NCI-H1105 treated with DMSO at 0.1 percent for 48 hours (cell line): ENCODE results near the gene TOMM6.

Experiments
- DNase-seq: peaks from one replicate; lab custom pipeline; 2025; lab: John Stamatoyannopoulos, UW

Gene TOMM6

DNA sequence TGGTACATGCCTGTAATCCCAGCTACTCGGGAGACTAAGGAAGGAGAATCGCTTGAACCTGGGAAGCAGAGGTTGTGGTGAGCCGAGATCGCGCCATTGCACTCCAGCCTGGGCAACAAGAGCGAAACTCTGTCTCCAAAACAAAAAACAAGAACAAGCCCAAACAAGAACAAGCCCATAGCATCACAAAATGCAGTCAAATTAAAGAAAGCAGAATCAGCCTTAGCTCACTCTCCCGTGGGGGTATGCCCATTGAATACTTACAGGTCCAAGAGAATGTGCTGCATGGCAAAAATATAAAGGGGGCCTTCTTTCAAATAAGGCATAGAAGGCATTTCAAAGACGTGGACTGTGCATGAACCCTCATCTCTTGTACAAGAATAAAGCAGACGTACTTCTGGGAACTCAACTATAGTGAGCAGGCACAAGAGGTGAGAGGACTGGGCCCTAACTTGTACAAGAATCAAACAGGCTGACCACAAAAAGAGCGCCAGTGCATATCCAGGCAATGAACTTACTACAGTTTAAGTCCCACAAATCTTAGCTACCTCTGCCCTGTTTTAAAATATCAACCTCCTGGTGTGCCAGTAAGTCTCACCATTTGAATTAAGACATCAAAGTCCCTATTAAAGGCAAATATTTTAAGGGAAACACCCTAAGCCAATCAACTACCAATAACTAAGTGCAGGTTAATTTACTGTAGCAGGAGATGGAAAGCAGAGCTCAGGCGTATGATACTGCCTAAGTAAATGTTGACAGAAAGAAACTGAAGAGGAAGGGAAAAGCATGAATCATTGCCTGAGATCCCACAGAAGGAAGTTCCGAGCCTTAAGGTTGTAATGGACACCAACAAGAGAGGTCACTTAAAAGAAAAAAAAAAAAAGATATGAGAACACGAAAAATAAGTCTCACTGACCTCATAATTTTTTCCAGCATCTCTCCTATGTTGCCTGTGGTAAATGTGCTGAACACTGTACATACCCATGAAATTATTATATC, 37.4 kb downstream of the TOMM6 start:
- DNase-seq, result no peak

DNA sequence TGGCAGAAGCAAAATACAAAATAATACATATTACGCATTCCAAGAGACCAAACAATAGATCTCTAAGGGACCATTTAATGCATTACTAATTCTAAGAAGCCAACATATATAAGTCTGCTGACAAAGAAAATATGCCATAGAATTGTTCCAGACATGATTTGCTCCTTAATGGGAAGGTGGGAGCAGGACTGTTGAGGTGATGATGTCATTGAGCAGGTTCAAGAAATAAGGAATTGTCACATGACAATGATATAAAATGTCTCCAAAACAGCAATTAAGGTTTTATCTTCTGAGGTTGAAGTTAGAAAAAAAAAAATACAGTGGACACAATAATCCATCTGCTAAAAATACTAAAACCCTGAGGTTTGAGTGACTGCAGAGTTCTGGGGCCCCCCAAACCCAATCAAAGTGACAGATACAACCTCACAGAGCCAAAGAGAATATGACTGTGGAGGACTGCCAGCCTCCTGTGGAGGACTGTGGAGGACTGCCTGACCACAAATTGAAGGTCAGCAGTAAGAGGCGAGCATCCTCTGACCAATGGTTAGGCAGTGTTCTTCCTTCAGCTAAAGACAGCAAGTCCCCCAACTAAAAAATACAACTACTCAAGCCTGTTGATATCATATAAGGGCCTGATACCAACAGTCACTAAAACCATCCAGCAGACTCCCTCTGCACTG, 39.0 kb downstream of the TOMM6 start:
- no peak for DNase-seq

DNA sequence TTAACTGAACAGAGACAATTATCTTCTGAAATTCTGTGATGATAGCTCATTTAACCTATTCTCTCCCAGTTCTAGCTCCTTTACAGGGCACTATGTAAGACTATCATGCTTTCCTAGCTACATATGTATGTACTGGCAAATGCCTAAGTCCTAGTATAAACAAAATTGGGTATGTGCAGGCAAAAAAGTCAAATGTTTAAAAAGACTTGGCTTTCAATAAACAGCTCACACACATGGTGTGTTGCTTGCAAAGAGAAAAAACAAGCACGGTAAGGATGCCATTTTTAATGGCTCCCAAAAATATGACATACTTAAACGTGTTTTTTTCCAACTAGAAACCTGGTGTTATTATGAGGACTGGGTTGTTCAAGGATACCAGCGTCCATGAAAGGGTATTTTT, 44.8 kb downstream of the TOMM6 start:
- no peak for DNase-seq

DNA sequence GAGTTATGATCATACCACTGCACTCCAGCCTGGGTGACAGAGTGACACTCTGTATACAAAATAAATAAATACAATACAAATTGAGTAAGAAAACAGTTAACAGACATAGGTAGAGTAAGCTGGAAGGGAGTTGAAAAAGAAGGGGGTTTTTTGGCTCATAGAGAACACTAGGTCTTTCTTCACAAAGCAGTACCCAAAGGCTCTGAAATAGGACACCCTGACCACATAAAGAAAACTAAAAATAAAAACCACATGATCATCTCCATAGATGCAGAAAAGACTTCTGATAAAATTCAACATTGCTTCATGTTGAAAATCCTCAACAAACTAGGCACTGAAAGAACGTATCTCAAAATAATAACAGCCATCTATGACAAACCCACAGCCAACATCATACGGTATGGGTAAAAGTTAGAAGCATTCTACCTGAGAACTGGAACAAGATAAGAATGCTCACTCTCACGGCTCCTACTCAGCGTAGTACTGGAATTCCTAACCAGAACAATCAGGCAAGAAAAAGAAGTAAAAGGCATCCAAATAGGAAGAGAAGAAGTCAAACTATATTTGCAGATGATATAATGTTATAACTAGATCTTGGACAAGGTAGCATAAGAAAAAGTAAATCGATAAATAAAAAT, 48.6 kb downstream of the TOMM6 start:
- no peak for DNase-seq

DNA sequence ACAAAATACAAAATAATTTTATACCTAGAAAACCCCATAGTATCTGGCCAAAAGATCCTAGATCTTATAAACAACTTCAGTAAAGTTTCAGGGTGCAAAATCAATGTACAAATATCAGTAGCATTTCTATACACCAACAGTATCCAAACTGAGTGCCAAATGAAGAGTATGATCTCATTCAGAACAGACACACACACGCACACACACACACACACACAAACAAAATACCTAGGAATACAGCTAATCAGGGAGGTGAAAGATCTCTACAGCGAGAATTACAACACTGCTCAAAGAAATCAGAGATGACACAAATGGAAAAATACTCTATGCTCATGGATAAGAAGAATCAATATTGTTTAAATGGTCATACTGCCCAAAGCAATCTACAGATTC, 49.2 kb downstream of the TOMM6 start:
- no peak for DNase-seq
